SU-DHL-6 (cell line): ENCODE measurements around the gene ADGRD1.
"Not testable (repeated sequence)": the region's sequence is repeated elsewhere in the genome, so short reads cannot be mapped to it uniquely, and the experiment has no call there.

Experiments
- CTCF ChIP-seq: fragments of 200-600 bp; sonication (generic); IDR thresholded peaks from one replicate; pipeline ENCODE4 v1.5.1; 2017; ENCODE audit warnings: antibody characterized with exemption, mild to moderate bottlenecking, low read length, moderate library complexity; ENCODE audit not compliant: insufficient read depth, poor library complexity, severe bottlenecking
- EZH2phosphoT487 ChIP-seq: fragments of 200-600 bp; sonication (generic), shearing (Covaris generic); conservative IDR thresholded peaks from 2 replicates; pipeline ENCODE4 v1.6.1; 2018; ENCODE audit warnings: mild to moderate bottlenecking, antibody characterized with exemption, low read length, moderate library complexity, mixed read lengths

DNA sequence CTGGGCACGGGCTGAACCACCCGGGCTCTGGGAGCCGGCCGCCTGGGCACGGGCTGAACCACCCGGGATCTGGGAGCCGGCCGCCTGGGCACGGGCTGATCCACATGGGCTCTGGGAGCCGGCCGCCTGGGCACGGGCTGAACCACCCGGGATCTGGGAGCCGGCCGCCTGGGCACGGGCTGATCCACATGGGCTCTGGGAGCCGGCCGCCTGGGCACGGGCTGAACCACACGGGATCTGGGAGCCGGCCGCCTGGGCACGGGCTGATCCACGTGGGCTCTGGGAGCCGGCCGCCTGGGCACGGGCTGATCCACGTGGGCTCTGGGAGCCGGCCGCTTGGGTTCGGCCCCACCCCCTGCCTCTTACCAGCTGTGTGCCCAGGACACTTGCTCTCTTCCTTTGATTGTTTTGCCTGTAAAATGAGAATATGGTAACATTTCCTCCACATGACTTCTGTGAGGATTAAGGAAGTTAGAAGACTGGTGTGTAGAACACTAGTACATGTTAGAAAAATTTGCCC lies 48.7 kb upstream of the ADGRD1 start:
- not testable (repeated sequence) for TF ChIP-seq CTCF, EZH2phosphoT487
